ENCODE measurements around the gene FAM107B. TPM values are rescaled to one million over a fixed set of nuclear protein-coding genes. Genes with fewer than 3 reads are reported as not detected.

Gene FAM107B
- total RNA-seq, 1 donor from 2014 or later = 50.9 TPM

- H3K9me3 Mint-ChIP-seq = no peaks in the 10 kb centered on the region
- H3K27me3 Mint-ChIP-seq = peaks cover 17% of the 10 kb centered on the region
- peaks cover 11% of the 10 kb centered on the region for H3K36me3 Mint-ChIP-seq
- no peak for TF ChIP-seq CTCF (conservative IDR thresholded peaks at IDR 0.05)
- peaks cover 31% of the 10 kb centered on the region for H3K4me1 Mint-ChIP-seq (ENCODE audit: unreplicated experiment)
- H3K4me3 Mint-ChIP-seq = peak overlapping the region; percentile 93
- no peak for DNase-seq (ENCODE audit: extremely low spot score, unreplicated experiment)
- H3K27ac Mint-ChIP-seq = peak overlapping the region; percentile 89
These were observed 169.3 kb downstream of the FAM107B start for GRCh38 chr10:14605231-14605925.

GRCh38 chr10:14604181-14605142 is 170.2 kb downstream of the FAM107B start:
- peak overlapping the region; percentile 89 for H3K27ac Mint-ChIP-seq
- H3K4me1 Mint-ChIP-seq (ENCODE audit: unreplicated experiment) = peaks cover 38% of the 10 kb centered on the region
- no peak for TF ChIP-seq CTCF (conservative IDR thresholded peaks at IDR 0.05)
- peak overlapping the region; percentile 93 for H3K4me3 Mint-ChIP-seq
- peak; percentile 83 for DNase-seq (ENCODE audit: extremely low spot score, unreplicated experiment)
- peaks cover 17% of the 10 kb centered on the region for H3K27me3 Mint-ChIP-seq
- peaks cover 19% of the 10 kb centered on the region for H3K36me3 Mint-ChIP-seq
- no peaks in the 10 kb centered on the region for H3K9me3 Mint-ChIP-seq

GRCh38 chr10:14603534-14604102 is 171.1 kb downstream of the FAM107B start:
- no peak for TF ChIP-seq CTCF (conservative IDR thresholded peaks at IDR 0.05)
- peaks cover 17% of the 10 kb centered on the region for H3K27me3 Mint-ChIP-seq
- H3K4me1 Mint-ChIP-seq (ENCODE audit: unreplicated experiment) = peaks cover 41% of the 10 kb centered on the region
- DNase-seq (ENCODE audit: extremely low spot score, unreplicated experiment) = no peak
- peak overlapping the region; percentile 98 for H3K4me3 Mint-ChIP-seq
- no peaks in the 10 kb centered on the region for H3K9me3 Mint-ChIP-seq
- H3K27ac Mint-ChIP-seq = peak overlapping the region; percentile 74
- peaks cover 19% of the 10 kb centered on the region for H3K36me3 Mint-ChIP-seq

GRCh38 chr10:14602807-14603533 is 171.7 kb downstream of the FAM107B start:
- Mint-ChIP-seq H3K36me3 (peaks cover 25% of the 10 kb centered on the region), H3K27ac (peak overlapping the region; percentile 74), H3K9me3 (peaks cover 4% of the 10 kb centered on the region), H3K4me1 (ENCODE audit: unreplicated experiment) (peaks cover 47% of the 10 kb centered on the region), H3K27me3 (peaks cover 17% of the 10 kb centered on the region), H3K4me3 (peak overlapping the region; percentile 98)
- no peak for DNase-seq (ENCODE audit: extremely low spot score, unreplicated experiment)
- no peak for TF ChIP-seq CTCF (conservative IDR thresholded peaks at IDR 0.05)

All from type B pancreatic cell (in vitro differentiated cells).